K562 (cell line): ENCODE measurements around the gene F2. TPM values are rescaled to one million over a fixed set of nuclear protein-coding genes. Genes with fewer than 3 reads are reported as not detected.

Experiments used
- ELF1 ChIP-seq: fragments of 200-800 bp; sonication (Bioruptor generic); IDR thresholded peaks from 2 replicates; pipeline ENCODE4 v1.6.1; 2016; ENCODE audit warnings: missing genetic modification characterization, missing compliant biosample characterization
- EP300 ChIP-seq: IDR thresholded peaks from 2 replicates; pipeline ENCODE4 v1.6.1; 2012; ENCODE audit warnings: low read length, improper control_type of control experiment
- ESRRA ChIP-seq: fragments of 450-650 bp; IDR thresholded peaks from 2 replicates; pipeline ENCODE4 v1.6.1; 2014; ENCODE audit warnings: low read depth, mild to moderate bottlenecking, moderate library complexity, borderline replicate concordance
- FIP1L1 ChIP-seq: fragments of 200-400 bp; formaldehyde crosslinking; IDR thresholded peaks from 2 replicates; pipeline ENCODE4 v1.6.1; 2018; ENCODE audit warnings: mild to moderate bottlenecking, low read depth, low read length; ENCODE audit not compliant: poor library complexity, severe bottlenecking
- NR2C1 ChIP-seq, 2 experiments: fragments of 450-650 bp; IDR thresholded peaks; 2 replicates each; pipeline ENCODE4 v1.6.1; 2017; ENCODE audit warnings: mild to moderate bottlenecking in 2 of 2, antibody characterized with exemption in 1 of 2, inconsistent platforms in 1 of 2, missing compliant biosample characterization in 1 of 2, missing genetic modification characterization in 1 of 2
- SIN3B ChIP-seq: fragments of 450-650 bp; IDR thresholded peaks from 2 replicates; pipeline ENCODE4 v1.6.1; 2017; ENCODE audit warnings: low read depth, mild to moderate bottlenecking, moderate library complexity
- SPI1 ChIP-seq: IDR thresholded peaks from 2 replicates; pipeline ENCODE4 v1.6.1; 2011; ENCODE audit warnings: low read depth, low read length, control low read depth, borderline replicate concordance
- TAF15 ChIP-seq: fragments of 200-400 bp; formaldehyde crosslinking; IDR thresholded peaks from 2 replicates; pipeline ENCODE4 v1.6.1; 2017; ENCODE audit warnings: mild to moderate bottlenecking, low read depth, low read length, moderate library complexity
- ZBTB11 ChIP-seq, 3 experiments: fragments of 200-800 bp in 1 of 3; fragments of 250-450 bp in 1 of 3; fragments of 450-650 bp in 1 of 3; sonication (Bioruptor Pico) in 1 of 3; sonication (Bioruptor generic) in 1 of 3; formaldehyde crosslinking in 1 of 3; IDR thresholded peaks; 2 replicates each; pipeline versions ENCODE4 v1.6.1 to v1.8.0; 2016 to 2022; ENCODE audit warnings: mild to moderate bottlenecking in 2 of 3, missing genetic modification characterization in 2 of 3, missing compliant biosample characterization in 1 of 3, moderate library complexity in 1 of 3
- ZBTB12 ChIP-seq: fragments of 250-450 bp; sonication (Bioruptor Pico); IDR thresholded peaks from 2 replicates; pipeline ENCODE4 v1.4.0; 2020
- ZNF140 ChIP-seq: fragments of 250-450 bp; sonication (Bioruptor Pico); IDR thresholded peaks from 2 replicates; pipeline ENCODE4 v1.8.0; 2021; ENCODE audit warnings: moderate library complexity, mild to moderate bottlenecking, inconsistent platforms
- ZNF253 ChIP-seq: fragments of 250-450 bp; sonication (Bioruptor Pico); conservative IDR thresholded peaks from 2 replicates; pipeline ENCODE4 v1.6.1; 2021; ENCODE audit warnings: mild to moderate bottlenecking
- polyA plus RNA-seq, 8 experiments: library from polyadenylated mRNA; depleted of rRNA in 4 of 8; stranded (reverse) in 5 of 8; unstranded in 3 of 8; fragments of >200 nt; fragmentation: Nextera tagmentation in 2 of 8; fragmentation: Illumina TruSeq in 1 of 8; extraction: Ambion mirVana in 2 of 8; extraction: Trizol in 1 of 8; gene quantifications; 2 replicates each; pipeline versions ENCODE4 v1.2.1 to v1.2.3, GENCODE V29; 2011 to 2014; ENCODE audit warnings: inconsistent platforms in 1 of 8, missing spikeins in 1 of 8
- total RNA-seq, 7 experiments: library from RNA; depleted of rRNA in 6 of 7; stranded (reverse); fragments of >200 nt in 6 of 7; fragmentation: Illumina TruSeq in 2 of 7; extraction: Trizol in 2 of 7; gene quantifications; 2 replicates each; pipeline versions ENCODE4 v1.2.1 to v1.2.3, GENCODE V29; 2011 to 2021; ENCODE audit warnings: low replicate concordance in 1 of 7
- TF ChIP-seq, protein P1 (sequence below): fragments of 450-650 bp; IDR thresholded peaks from 2 replicates; pipeline ENCODE4 v1.6.1; 2018; ENCODE audit warnings: mild to moderate bottlenecking, low read depth; ENCODE audit not compliant: partially characterized antibody
- TF ChIP-seq, protein P2 (sequence below): fragments of 250-450 bp; sonication (Bioruptor Pico); IDR thresholded peaks from 2 replicates; pipeline ENCODE4 v1.9.0; 2021; ENCODE audit warnings: mild to moderate bottlenecking, inconsistent platforms

Gene F2
- total and polyA plus RNA-seq, 9 of the 15 experiments (the other 6 are each of a cell fraction or from before 2014, with no cell fraction given): 0.16 TPM; not detected in 8

DNA sequence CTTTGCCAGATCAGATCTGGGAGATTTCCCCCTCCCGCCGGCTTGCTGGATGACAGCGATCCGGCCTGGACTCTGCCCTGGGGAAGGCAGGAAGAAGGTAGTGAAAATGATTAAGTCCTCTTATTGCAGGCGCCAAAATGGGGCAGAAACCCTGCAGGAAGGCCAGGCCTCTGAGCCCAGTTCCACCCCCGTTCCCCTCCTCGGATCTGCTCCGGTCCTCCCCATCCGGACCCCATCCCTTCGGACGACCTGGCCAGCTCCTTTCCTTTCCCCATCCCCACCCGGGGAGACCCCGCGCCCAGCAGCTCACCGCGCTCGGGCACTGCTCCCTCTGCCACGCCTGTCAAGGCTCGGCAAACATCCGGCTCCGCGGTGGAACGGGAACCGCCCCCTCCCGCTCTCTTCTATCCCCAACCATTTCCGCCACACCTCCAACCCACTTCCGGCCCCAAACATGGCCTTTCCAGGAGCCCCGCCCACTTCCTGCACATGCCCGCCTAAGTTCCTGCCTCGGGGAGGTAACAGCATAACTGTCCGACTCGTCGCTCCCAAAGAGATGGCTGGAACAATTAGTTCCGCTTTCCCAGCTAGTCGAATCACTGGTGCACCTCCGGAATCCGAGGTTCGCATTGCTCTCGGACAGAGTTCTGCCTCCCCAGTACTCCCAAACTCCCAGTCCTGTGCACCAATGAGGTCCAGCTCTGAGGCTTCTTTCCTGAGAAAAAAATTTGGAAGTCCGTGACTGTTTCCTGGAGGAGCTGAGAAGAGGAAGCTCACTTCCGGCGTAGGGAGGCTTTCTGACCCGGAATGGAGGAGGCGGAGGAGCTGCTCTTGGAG is 18.6 kb upstream of the F2 start, which contains the start of the genes ARHGAP1 and ZNF408 (continued):
- peak; percentile 93 for TF ChIP-seq NR2C1 (IDR thresholded peaks at IDR 0.05)
- peak; percentile 95 for TF ChIP-seq NR2C1 (tag; IDR thresholded peaks at IDR 0.05)
- TF ChIP-seq TAF15: no peak
- no peak for TF ChIP-seq ZNF253 (CRISPR knock-in tag)
- TF ChIP-seq ESRRA: peak; percentile 68; the same call in 1 of the 2 replicates
- TF ChIP-seq SPI1: peak; percentile 73
- TF ChIP-seq EP300: peak; percentile 10; the same call in 1 of the 2 replicates
- TF ChIP-seq ELF1: peak; percentile 99
- TF ChIP-seq, protein P1, sequence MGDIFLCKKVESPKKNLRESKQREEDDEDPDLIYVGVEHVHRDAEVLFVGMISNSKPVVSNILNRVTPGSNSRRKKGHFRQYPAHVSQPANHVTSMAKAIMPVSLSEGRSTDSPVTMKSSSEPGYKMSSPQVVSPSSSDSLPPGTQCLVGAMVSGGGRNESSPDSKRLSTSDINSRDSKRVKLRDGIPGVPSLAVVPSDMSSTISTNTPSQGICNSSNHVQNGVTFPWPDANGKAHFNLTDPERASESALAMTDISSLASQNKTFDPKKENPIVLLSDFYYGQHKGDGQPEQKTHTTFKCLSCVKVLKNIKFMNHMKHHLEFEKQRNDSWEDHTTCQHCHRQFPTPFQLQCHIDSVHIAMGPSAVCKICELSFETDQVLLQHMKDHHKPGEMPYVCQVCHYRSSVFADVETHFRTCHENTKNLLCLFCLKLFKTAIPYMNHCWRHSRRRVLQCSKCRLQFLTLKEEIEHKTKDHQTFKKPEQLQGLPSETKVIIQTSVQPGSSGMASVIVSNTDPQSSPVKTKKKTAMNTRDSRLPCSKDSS: peak; percentile 22
- TF ChIP-seq ZBTB12 (CRISPR knock-in tag): peak; percentile 51; the same call in 1 of the 2 replicates
- no peak for TF ChIP-seq ZNF140 (CRISPR knock-in tag)
- peak; percentile 99 to 100 (median 99) for TF ChIP-seq ZBTB11 (CRISPR knock-in tag; IDR thresholded peaks at IDR 0.05)
- TF ChIP-seq FIP1L1: peak; percentile 73
- TF ChIP-seq SIN3B: peak; percentile 98
- TF ChIP-seq, protein P2, sequence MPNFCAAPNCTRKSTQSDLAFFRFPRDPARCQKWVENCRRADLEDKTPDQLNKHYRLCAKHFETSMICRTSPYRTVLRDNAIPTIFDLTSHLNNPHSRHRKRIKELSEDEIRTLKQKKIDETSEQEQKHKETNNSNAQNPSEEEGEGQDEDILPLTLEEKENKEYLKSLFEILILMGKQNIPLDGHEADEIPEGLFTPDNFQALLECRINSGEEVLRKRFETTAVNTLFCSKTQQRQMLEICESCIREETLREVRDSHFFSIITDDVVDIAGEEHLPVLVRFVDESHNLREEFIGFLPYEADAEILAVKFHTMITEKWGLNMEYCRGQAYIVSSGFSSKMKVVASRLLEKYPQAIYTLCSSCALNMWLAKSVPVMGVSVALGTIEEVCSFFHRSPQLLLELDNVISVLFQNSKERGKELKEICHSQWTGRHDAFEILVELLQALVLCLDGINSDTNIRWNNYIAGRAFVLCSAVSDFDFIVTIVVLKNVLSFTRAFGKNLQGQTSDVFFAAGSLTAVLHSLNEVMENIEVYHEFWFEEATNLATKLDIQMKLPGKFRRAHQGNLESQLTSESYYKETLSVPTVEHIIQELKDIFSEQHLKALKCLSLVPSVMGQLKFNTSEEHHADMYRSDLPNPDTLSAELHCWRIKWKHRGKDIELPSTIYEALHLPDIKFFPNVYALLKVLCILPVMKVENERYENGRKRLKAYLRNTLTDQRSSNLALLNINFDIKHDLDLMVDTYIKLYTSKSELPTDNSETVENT (CRISPR knock-in tag): peak; percentile 44; the same call in 1 of the 2 replicates
